Measurements from ENCODE around the gene TOPBP1.

GRCh38 chr3:133589503-133589902 is 72.2 kb downstream of the TOPBP1 start:
- TF ChIP-seq CTCF (IDR thresholded peaks at IDR 0.05) (no peak), POLR2A (IDR thresholded peaks at IDR 0.05) (no peak)

Data from lower leg skin (tissue), 3 donors.